Gastroesophageal sphincter (tissue), 3 donors: ENCODE measurements around the gene DNASE1.

ENCODE experiments used
- POLR2A ChIP-seq, 2 donors: fragments of 450-650 bp; IDR thresholded peaks; one replicate each; pipeline ENCODE4 v1.6.1; 2017; ENCODE audit warnings: antibody characterized with exemption in 2 of 2, mild to moderate bottlenecking in 2 of 2, moderate library complexity in 1 of 2
- POLR2AphosphoS5 ChIP-seq: sonication (generic); formaldehyde crosslinking; IDR thresholded peaks from one replicate; pipeline ENCODE4 v1.6.1; 2017; ENCODE audit warnings: antibody characterized with exemption
- TF ChIP-seq, protein P1 (sequence below), 4 experiments: fragments of 200-600 bp in 2 of 4; fragments of 450-650 bp in 2 of 4; sonication (generic) in 1 of 4; IDR thresholded peaks; one replicate each; pipeline ENCODE4 v1.5.1; 2017 to 2019; ENCODE audit warnings: antibody characterized with exemption in 4 of 4, mild to moderate bottlenecking in 2 of 4, moderate library complexity in 2 of 4

- TF ChIP-seq, protein P1, sequence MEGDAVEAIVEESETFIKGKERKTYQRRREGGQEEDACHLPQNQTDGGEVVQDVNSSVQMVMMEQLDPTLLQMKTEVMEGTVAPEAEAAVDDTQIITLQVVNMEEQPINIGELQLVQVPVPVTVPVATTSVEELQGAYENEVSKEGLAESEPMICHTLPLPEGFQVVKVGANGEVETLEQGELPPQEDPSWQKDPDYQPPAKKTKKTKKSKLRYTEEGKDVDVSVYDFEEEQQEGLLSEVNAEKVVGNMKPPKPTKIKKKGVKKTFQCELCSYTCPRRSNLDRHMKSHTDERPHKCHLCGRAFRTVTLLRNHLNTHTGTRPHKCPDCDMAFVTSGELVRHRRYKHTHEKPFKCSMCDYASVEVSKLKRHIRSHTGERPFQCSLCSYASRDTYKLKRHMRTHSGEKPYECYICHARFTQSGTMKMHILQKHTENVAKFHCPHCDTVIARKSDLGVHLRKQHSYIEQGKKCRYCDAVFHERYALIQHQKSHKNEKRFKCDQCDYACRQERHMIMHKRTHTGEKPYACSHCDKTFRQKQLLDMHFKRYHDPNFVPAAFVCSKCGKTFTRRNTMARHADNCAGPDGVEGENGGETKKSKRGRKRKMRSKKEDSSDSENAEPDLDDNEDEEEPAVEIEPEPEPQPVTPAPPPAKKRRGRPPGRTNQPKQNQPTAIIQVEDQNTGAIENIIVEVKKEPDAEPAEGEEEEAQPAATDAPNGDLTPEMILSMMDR (IDR thresholded peaks at IDR 0.05): no peak
- TF ChIP-seq POLR2A (IDR thresholded peaks at IDR 0.05) (no peak), POLR2AphosphoS5 (no peak)
Measured at GRCh38 chr16:3645108-3645503, 9.4 kb upstream of the DNASE1 start.
